Activated naive CD4-positive, alpha-beta T cell treated with anti-CD3 and anti-CD28 coated beads, Interleukin-2, amount 10 ng/mL, durations not matched to agents 7 days and 5 days (primary cell): ENCODE results near the gene TEX44.
A peak's percentile ranks its signal among the peaks of the same experiment; 100 is the strongest.
"Not testable (repeated sequence)": the region's sequence is repeated elsewhere in the genome, so short reads cannot be mapped to it uniquely, and the experiment has no call there.

Source experiments
- CTCF ChIA-PET: fragments of 350-600 bp; sonication (Branson Sonifier 250); formaldehyde crosslinking; loops from one replicate; lab custom pipeline; 2021; ENCODE audit warnings: antibody characterized with exemption; lab: Charles Lee
- DNase-seq: peaks from one replicate; pipeline ENCODE4 v3.0.0-alpha.2; 2020
- H3K27ac Mint-ChIP-seq: one replicate; pipeline ENCODE4 v1.8.0; 2021; ENCODE audit warnings: mild to moderate bottlenecking, moderate library complexity, mixed read lengths
- H3K27me3 Mint-ChIP-seq: one replicate; pipeline ENCODE4 v1.8.0; 2021; ENCODE audit warnings: mild to moderate bottlenecking, mixed read lengths
- H3K36me3 Mint-ChIP-seq: one replicate; pipeline ENCODE4 v1.8.0; 2021; ENCODE audit warnings: mixed read lengths
- H3K4me1 Mint-ChIP-seq: one replicate; pipeline ENCODE4 v1.8.0; 2021; ENCODE audit warnings: mixed read lengths
- H3K4me3 Mint-ChIP-seq: one replicate; pipeline ENCODE4 v1.8.0; 2021; ENCODE audit warnings: mild to moderate bottlenecking, moderate library complexity, mixed read lengths
- H3K9me3 Mint-ChIP-seq: one replicate; pipeline ENCODE4 v1.8.0; 2021; ENCODE audit warnings: mixed read lengths

Gene TEX44

DNA sequence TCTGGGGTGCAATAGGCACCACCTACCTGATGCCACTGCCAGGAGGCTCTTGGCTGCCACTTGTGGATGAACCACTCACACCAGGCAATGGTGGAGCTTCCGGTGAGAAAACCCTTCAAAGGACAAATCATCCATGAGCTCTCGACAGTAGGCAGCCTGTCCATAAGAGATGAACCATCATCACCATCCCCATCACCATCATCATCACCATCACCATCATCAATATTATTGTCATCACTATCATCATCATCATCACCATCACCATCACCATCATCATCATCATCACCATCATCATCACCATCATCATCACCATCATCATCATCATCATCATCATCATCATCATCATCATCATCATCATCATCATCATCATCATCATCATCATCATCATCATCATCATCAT is 14.0 kb upstream of the TEX44 start:
- H3K4me1 Mint-ChIP-seq, H3K9me3 Mint-ChIP-seq, DNase-seq, H3K36me3 Mint-ChIP-seq, H3K27ac Mint-ChIP-seq, H3K4me3 Mint-ChIP-seq: not testable (repeated sequence)
- CTCF ChIA-PET, result interaction anchor here (0.7 kb wide), 2 partner anchors 15 to 23 kb away, joined by 3 read pairs; no protein-coding TSS in a partner anchor
- peaks cover 32% of the 10 kb centered on the region for H3K27me3 Mint-ChIP-seq

DNA sequence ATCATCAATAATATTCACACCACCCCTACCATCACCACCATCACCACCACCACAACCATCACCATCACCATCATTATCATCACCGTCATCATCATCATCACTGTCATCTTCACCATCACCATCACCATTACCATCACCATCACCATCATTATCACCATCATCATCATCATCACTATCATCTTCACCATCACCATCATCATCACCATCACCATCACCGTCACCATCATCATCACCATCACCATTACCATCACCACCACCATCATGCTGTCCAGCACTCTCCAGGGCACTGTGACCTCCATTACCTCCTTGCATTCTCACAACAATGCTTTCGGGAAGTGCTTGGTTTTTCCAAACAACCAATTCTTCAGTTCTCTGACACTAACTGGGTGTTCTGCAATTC is 13.1 kb upstream of the TEX44 start:
- H3K4me3 Mint-ChIP-seq, result no peak overlapping the region
- H3K27me3 Mint-ChIP-seq, result peaks cover 27% of the 10 kb centered on the region
- no peak overlapping the region for H3K27ac Mint-ChIP-seq
- H3K9me3 Mint-ChIP-seq, result peaks cover 5% of the 10 kb centered on the region
- H3K4me1 Mint-ChIP-seq, result peaks cover 2% of the 10 kb centered on the region
- CTCF ChIA-PET, result no interaction called here
- no peak for DNase-seq
- no peaks in the 10 kb centered on the region for H3K36me3 Mint-ChIP-seq

DNA sequence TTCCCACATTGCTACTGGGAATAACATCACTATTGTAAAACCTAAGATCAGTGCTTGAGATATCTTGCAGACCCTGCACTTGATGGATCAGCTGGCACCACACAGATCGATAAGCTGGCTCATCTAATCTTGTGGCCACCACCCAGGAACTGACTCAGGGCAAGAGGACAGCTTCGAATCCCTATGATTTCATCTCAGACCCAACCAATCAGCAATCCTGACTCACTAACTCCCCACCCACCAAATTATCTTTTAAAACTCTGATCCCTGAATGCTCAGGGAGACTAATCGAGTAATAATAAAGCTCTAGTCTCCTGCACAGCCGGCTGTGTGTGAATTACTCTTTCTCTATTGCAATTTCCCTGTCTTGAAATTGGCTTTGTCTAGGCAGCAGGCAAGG is 11.3 kb upstream of the TEX44 start:
- no peak for DNase-seq
- no peaks in the 10 kb centered on the region for H3K4me1 Mint-ChIP-seq
- H3K4me3 Mint-ChIP-seq, result no peak overlapping the region
- CTCF ChIA-PET, result interaction anchor here (1.1 kb wide), 1 partner anchor 20 kb away, joined by 4 read pairs; no protein-coding TSS in a partner anchor
- no peak overlapping the region for H3K27ac Mint-ChIP-seq
- H3K27me3 Mint-ChIP-seq, result peaks cover 27% of the 10 kb centered on the region
- H3K9me3 Mint-ChIP-seq, result peaks cover 5% of the 10 kb centered on the region
- H3K36me3 Mint-ChIP-seq, result no peaks in the 10 kb centered on the region

DNA sequence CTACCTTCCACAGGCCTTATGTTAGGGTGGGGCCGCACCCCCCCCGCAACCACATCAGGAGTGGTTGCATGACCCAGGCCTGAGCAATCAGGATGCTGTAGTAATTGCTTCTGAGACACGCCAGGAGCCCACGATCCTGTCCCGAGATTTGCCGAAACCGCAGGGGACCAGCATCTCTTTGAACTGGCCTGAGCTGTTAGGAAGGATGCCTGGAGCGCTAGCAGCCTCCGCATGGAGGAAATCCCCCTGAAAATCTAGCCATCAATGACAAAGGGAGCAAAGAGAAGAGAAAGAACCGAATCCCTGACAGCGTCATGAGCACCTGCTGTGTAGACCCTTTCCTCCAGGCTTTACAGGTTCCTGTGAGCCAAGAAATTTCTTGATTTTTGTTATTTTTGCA is 8.7 kb upstream of the TEX44 start:
- CTCF ChIA-PET, result no interaction called here
- Mint-ChIP-seq H3K27me3 (peaks cover 33% of the 10 kb centered on the region), H3K4me3 (no peak overlapping the region), H3K4me1 (no peaks in the 10 kb centered on the region), H3K9me3 (peaks cover 3% of the 10 kb centered on the region), H3K27ac (no peak overlapping the region), H3K36me3 (no peaks in the 10 kb centered on the region)
- DNase-seq, result no peak

DNA sequence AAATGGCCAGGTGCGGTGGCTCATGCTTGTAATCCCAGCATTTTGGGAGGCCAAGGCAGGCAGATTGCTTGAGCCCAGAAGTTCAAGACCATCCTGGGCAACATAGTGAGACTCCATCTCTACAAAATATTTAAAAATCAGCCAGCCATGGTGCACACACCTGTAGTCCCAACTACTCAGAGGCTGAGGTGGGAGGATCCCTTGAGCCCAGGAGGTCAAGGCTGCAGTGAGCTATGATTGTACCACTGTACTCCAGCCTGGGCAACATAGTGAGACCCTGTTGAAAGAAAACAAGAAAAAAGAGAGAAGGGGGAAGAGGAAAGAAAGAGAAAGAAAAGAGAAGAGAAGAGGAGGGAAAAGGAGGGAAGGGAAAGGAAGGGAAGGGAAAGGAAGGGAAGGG is 4.9 kb upstream of the TEX44 start:
- peaks cover 34% of the 10 kb centered on the region for H3K27me3 Mint-ChIP-seq
- H3K9me3 Mint-ChIP-seq, H3K4me1 Mint-ChIP-seq, H3K36me3 Mint-ChIP-seq, DNase-seq, CTCF ChIA-PET, H3K4me3 Mint-ChIP-seq, H3K27ac Mint-ChIP-seq: not testable (repeated sequence)

DNA sequence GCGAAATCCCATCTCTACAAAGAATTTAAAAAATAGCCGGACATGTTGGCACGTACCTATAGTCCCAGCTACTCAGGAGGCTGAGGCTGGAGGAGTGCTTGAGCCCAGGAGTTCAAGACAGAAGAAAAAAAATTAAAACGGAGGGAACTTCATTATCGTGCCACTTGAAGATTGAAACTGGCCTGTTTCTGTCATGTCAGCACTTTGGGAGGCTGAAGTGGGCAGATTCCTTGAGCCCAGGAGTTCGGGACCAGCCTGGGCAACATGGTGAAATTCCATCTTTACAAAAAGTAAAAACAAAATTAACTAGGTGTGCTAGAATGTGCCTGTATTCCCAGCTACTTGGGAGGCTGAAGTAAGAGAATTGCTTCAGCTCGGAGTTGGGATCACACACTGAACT is 3.0 kb upstream of the TEX44 start:
- DNase-seq, result no peak
- Mint-ChIP-seq H3K36me3 (no peaks in the 10 kb centered on the region), H3K9me3 (no peaks in the 10 kb centered on the region), H3K27me3 (peaks cover 39% of the 10 kb centered on the region), H3K27ac (no peak overlapping the region), H3K4me3 (no peak overlapping the region), H3K4me1 (no peaks in the 10 kb centered on the region)
- CTCF ChIA-PET, result interaction anchor here (0.6 to 1.3 kb wide), 3 partner anchors 12 to 57 kb away, joined by 3 to 4 read pairs (median 3); no protein-coding TSS in a partner anchor

DNA sequence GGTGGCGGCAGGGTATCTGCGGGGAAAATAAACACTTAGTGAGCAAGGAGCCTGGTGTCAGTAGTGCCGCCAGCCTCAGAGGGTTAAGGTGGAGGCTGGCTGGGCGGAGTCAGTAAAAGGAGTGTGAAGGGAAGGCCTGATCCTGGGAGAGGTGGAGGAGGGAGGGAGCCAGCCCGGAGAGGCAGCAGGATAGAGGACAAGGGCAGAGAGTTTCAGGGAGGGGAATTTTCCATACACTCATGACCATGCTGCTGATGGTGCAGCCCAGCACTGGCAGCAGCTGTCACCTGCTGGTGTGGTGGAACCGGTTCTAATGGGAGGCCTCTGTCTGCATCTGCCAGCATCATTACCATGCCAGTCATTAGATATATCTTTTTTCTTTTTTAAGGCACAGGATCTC is 2.0 kb upstream of the TEX44 start:
- Mint-ChIP-seq H3K36me3 (no peaks in the 10 kb centered on the region), H3K27ac (no peak overlapping the region), H3K27me3 (peaks cover 32% of the 10 kb centered on the region), H3K4me3 (no peak overlapping the region), H3K9me3 (no peaks in the 10 kb centered on the region), H3K4me1 (no peaks in the 10 kb centered on the region)
- CTCF ChIA-PET, result interaction anchor here (1.5 to 1.6 kb wide), 2 partner anchors 27 to 73 kb away, joined by 5 to 7 read pairs; no protein-coding TSS in a partner anchor
- DNase-seq, result no peak

DNA sequence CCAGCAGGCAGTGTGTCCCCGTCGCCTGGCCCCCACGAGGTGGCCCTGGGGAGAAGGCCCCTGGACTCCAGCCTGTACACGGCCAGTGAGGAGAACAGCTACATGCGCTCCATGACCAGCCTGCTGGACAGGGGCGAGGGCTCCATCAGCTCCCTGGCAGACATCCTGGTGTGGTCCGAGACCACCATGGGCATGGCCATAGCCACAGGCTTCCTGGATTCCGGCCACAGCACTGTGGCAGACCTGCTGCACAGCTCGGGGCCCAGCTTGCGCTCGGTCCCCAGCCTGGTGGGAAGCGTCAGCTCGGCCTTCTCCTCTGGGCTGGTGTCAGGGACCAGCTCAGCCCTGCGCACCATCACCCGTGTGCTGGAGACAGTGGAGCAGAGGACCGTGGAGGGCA is 1.0 kb downstream of the TEX44 start:
- no peak for DNase-seq
- no peaks in the 10 kb centered on the region for H3K36me3 Mint-ChIP-seq
- CTCF ChIA-PET, result interaction anchor here (1.6 kb wide), 1 partner anchor 8 kb away, joined by 6 read pairs; no protein-coding TSS in a partner anchor
- no peak overlapping the region for H3K27ac Mint-ChIP-seq
- H3K4me3 Mint-ChIP-seq, result no peak overlapping the region
- no peaks in the 10 kb centered on the region for H3K4me1 Mint-ChIP-seq
- no peaks in the 10 kb centered on the region for H3K9me3 Mint-ChIP-seq
- peaks cover 16% of the 10 kb centered on the region for H3K27me3 Mint-ChIP-seq

DNA sequence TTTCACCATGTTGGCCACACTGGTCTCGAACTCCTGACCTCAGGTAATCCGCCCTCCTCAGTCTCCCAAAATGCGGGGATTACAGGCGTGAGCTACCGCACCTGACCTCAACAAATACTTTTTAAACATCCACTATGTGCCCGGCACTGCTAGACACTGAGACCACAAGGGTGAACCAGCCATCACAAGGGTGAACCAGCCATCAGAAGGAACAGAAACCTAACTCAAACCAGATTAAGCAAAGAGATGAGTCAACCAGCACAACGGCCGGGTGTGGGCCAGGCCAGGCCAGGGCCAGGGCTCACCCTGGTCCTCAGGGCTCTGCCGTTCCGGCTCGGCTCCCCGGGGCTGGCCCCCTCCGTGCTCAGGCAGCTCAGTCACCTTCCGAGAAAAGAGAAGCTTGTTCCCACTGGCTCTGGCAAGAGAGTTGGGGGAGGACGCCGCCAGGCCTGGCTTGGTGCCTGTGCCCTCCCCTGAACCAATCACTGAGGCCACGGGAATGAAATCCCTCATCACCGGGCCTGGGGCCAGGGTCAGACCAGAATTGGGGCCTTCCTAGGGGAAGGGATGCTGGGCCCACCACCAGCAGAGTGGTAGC is 4.4 kb downstream of the TEX44 start:
- Mint-ChIP-seq H3K27me3 (peaks cover 16% of the 10 kb centered on the region), H3K9me3 (no peaks in the 10 kb centered on the region), H3K27ac (no peak overlapping the region), H3K4me1 (no peaks in the 10 kb centered on the region), H3K4me3 (no peak overlapping the region), H3K36me3 (no peaks in the 10 kb centered on the region)
- no peak for DNase-seq
- CTCF ChIA-PET, result interaction anchor here (6.4 to 7.0 kb wide), 2 partner anchors 35 to 79 kb away, joined by 60 to 64 read pairs; no protein-coding TSS in a partner anchor

DNA sequence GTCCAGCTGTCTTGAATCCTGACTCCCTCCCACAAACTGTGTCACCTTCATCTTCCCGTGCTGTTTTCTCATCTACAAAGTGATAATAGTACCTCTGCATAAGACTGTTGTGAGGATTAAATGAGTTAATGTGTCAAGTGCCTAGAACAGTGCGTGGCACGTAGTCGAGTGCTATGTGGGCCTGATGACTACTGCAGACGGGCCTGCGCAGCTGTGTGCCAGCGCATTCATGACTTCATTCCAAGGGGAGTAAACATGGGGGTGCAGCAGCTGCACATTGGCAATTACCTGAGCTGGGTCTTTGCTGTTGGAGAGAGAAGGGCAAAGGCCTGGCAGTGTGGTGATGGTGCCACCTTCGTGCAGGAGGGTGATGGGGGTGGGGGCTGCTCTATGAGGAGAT is 5.0 kb downstream of the TEX44 start:
- Mint-ChIP-seq H3K27ac (no peak overlapping the region), H3K9me3 (no peaks in the 10 kb centered on the region), H3K27me3 (peaks cover 14% of the 10 kb centered on the region), H3K4me1 (no peaks in the 10 kb centered on the region), H3K36me3 (no peaks in the 10 kb centered on the region), H3K4me3 (no peak overlapping the region)
- DNase-seq, result no peak
- CTCF ChIA-PET, result interaction anchor here (6.4 to 7.0 kb wide), 2 partner anchors 36 to 79 kb away, joined by 60 to 64 read pairs; no protein-coding TSS in a partner anchor

DNA sequence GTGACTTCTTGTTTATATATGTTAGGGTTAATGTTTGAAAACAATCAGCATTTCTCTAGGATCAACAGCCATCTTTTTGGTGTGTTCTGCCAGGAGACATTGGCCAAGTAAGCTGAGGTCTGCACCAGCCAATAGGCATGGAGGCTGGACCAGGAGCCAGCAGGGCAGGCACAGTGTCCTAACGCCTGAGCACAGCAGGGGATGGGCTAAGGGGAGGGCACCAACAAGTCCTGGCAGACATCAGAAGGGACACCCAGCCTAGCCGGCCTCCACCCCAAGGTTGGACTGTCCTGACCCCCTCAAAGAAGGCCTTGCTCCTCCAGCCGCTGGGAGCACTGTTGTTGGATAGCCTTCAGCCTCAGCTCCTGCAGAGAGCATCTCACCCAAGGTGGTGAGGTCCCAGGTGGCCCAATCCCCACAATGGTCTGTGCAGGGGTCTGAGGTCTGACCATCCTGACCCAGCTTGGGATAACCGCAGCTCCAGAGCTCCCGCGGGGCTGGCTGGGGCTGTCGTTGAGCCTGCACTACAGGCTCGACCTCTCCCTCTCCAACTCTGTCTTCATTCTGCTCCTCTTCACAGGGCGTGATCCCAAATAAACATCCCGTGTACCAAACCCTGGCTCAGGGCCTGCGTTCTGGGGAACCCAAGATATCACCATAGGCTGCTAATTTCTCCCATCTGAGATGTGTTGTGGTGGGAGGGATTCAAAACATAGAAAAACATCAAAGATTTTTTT is 8.1 kb downstream of the TEX44 start:
- H3K36me3 Mint-ChIP-seq, result no peaks in the 10 kb centered on the region
- no peak for DNase-seq
- no peak overlapping the region for H3K27ac Mint-ChIP-seq
- peaks cover 17% of the 10 kb centered on the region for H3K4me1 Mint-ChIP-seq
- H3K9me3 Mint-ChIP-seq, result no peaks in the 10 kb centered on the region
- H3K4me3 Mint-ChIP-seq, result no peak overlapping the region
- H3K27me3 Mint-ChIP-seq, result peaks cover 14% of the 10 kb centered on the region
- CTCF ChIA-PET, result interaction anchor here (0.6 to 7.0 kb wide), 28 partner anchors 7 to 421 kb away, joined by 3 to 64 read pairs (median 4); partner anchors contain the start of gene NMUR1

DNA sequence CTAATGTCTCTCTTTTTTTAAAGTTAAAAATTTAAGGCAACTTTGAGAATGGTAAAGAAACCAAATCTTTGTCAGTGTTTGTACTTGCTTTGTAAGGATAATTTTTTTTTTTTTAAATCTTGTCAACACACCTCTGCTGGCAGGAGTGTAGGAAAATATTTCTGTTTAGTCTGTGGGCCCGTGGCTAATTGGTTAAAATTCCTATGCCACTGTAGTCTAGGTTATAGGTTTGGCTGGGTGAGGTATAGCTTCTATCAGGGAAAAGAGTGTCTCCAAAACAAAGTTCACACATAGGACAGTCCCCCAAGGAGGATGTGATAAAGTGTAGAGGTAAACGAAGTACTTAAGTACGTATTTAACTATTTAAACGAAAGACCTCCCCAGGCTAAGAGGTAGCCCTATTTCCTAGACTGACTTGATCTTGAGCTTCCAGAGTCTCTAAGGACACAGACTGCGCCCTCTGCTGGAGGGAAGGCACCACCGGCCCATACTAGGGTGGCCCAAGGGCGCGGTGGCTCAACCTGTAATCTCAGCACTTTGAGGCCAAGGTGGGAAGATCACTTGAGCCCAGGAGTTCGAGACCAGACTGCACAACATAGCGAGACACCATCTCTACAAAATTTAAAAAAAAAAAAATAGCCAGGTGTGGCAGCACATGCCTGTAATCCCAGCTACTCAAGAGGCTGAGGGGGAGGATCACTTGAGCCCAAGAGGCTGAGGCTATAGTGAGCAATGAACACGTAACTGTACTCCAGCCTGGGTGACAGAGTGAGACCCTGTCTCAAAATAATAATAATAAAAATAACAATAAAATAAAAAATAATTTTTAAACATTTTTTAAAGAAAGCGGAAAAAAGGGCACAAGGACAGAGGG is 8.9 kb downstream of the TEX44 start:
- peaks cover 14% of the 10 kb centered on the region for H3K27me3 Mint-ChIP-seq
- H3K27ac Mint-ChIP-seq, result no peak overlapping the region
- H3K9me3 Mint-ChIP-seq, result no peaks in the 10 kb centered on the region
- H3K4me3 Mint-ChIP-seq, result no peak overlapping the region
- CTCF ChIA-PET, result interaction anchor here (0.6 to 7.0 kb wide), 31 partner anchors 8 to 422 kb away, joined by 3 to 64 read pairs (median 4); partner anchors contain the start of gene NMUR1
- peaks cover 17% of the 10 kb centered on the region for H3K4me1 Mint-ChIP-seq
- peak; percentile 88 for DNase-seq
- H3K36me3 Mint-ChIP-seq, result no peaks in the 10 kb centered on the region

DNA sequence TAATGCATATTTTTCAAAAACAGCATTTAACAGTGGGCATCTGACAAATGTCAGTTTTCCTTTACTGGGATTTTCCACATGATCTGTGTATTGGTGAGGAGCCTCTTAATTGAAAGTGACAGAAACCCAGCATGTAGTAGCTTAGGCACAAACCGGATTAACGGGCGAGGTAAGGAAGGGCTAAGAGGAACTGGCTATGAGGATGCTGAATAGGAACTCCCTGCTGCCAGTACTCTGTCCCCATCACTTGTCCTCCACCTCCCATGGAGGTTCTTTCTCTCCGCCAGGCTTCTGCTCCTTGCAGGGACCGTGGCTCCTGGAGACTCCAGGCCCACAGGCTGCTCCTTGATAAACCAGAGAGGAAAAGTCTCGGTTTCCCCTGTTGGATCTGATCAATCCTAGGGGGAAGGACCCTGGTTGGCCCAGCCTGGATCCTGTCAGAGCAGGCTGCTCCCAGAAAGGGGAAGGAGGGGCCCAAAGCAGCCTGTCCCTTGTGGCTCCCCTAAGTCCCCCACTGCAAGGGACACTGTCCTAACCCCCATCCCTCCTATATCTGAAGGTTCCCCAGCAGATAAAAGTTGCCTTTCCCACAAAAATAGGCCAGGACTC is 10.3 kb downstream of the TEX44 start:
- peaks cover 24% of the 10 kb centered on the region for H3K27me3 Mint-ChIP-seq
- no peaks in the 10 kb centered on the region for H3K9me3 Mint-ChIP-seq
- H3K27ac Mint-ChIP-seq, result no peak overlapping the region
- CTCF ChIA-PET, result interaction anchor here (1.0 to 6.4 kb wide), 4 partner anchors 10 to 85 kb away, joined by 3 to 64 read pairs (median 16); no protein-coding TSS in a partner anchor
- no peaks in the 10 kb centered on the region for H3K36me3 Mint-ChIP-seq
- H3K4me3 Mint-ChIP-seq, result peak overlapping the region; percentile 30
- no peak for DNase-seq
- peaks cover 17% of the 10 kb centered on the region for H3K4me1 Mint-ChIP-seq
